ENCODE results near the gene ECHDC3.

DNA sequence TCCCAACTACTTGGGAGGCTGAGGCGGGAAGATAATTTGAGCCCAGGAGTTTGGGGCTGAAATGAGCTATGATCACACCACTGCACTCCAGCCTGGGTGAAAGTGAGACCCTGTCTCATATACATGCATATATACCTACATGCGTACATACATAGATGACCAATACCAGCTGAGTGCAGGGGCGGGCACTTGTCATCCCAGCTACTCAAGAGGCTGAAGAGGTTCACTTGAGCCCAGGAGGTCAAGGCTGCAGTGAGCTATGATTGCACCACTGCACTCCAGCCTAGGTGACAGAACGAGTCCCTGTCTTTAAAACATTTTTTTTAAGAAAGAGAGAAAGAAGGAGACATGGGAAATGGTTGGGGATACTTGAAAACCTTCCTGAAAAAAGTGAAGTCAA, 63.6 kb downstream of the ECHDC3 start:
- TF ChIP-seq, protein P1, sequence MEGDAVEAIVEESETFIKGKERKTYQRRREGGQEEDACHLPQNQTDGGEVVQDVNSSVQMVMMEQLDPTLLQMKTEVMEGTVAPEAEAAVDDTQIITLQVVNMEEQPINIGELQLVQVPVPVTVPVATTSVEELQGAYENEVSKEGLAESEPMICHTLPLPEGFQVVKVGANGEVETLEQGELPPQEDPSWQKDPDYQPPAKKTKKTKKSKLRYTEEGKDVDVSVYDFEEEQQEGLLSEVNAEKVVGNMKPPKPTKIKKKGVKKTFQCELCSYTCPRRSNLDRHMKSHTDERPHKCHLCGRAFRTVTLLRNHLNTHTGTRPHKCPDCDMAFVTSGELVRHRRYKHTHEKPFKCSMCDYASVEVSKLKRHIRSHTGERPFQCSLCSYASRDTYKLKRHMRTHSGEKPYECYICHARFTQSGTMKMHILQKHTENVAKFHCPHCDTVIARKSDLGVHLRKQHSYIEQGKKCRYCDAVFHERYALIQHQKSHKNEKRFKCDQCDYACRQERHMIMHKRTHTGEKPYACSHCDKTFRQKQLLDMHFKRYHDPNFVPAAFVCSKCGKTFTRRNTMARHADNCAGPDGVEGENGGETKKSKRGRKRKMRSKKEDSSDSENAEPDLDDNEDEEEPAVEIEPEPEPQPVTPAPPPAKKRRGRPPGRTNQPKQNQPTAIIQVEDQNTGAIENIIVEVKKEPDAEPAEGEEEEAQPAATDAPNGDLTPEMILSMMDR (IDR thresholded peaks at IDR 0.05), result no peak
- TF ChIP-seq EP300 (IDR thresholded peaks at IDR 0.05) (no peak), POLR2AphosphoS5 (IDR thresholded peaks at IDR 0.05) (no peak), POLR2A (IDR thresholded peaks at IDR 0.05) (no peak)

All from suprapubic skin (tissue), 4 donors.